HepG2 (cell line): ENCODE results near the gene P2RX3.

Experiments
- FOXK2 ChIP-seq: fragments of 450-650 bp; IDR thresholded peaks from 2 replicates; pipeline ENCODE4 v1.6.1; 2016
- KLF16 ChIP-seq, 2 experiments: sonication (generic) in 1 of 2; formaldehyde crosslinking in 1 of 2; IDR thresholded peaks; 2 replicates each; pipeline versions ENCODE4 v1.6.1 to v1.8.0; 2016 to 2023; ENCODE audit warnings: missing genetic modification reagents in 2 of 2, missing compliant biosample characterization in 1 of 2
- MYC ChIP-seq: sonication (generic); formaldehyde crosslinking; IDR thresholded peaks from 2 replicates; pipeline ENCODE4 v1.9.0; 2021; ENCODE audit warnings: missing genetic modification reagents, borderline replicate concordance
- ONECUT2 ChIP-seq: sonication (generic); formaldehyde crosslinking; IDR thresholded peaks from 2 replicates; pipeline ENCODE4 v1.4.0; 2020; ENCODE audit warnings: missing genetic modification reagents
- RELA ChIP-seq: sonication (generic); formaldehyde crosslinking; IDR thresholded peaks from 2 replicates; pipeline ENCODE4 v1.4.0; 2020; ENCODE audit warnings: missing genetic modification reagents
- RFXANK ChIP-seq: IDR thresholded peaks from 2 replicates; pipeline ENCODE4 v1.6.1; 2016
- TCF7L2 ChIP-seq: IDR thresholded peaks from 2 replicates; pipeline ENCODE4 v1.6.1; 2011; ENCODE audit warnings: mild to moderate bottlenecking, low read depth, low read length, moderate library complexity
- ZBTB33 ChIP-seq: sonication (generic); formaldehyde crosslinking; IDR thresholded peaks from 2 replicates; pipeline ENCODE4 v1.4.0; 2020; ENCODE audit warnings: missing genetic modification reagents
- ZC3H4 ChIP-seq: sonication (generic); formaldehyde crosslinking; IDR thresholded peaks from 2 replicates; pipeline ENCODE4 v1.4.0; 2020; ENCODE audit warnings: missing genetic modification reagents, borderline replicate concordance
- ZNF24 ChIP-seq: fragments of 450-650 bp; IDR thresholded peaks from 2 replicates; pipeline ENCODE4 v1.6.1; 2017; ENCODE audit warnings: antibody characterized with exemption, mild to moderate bottlenecking

GRCh38 chr11:57357856-57358255 is 19.7 kb downstream of the P2RX3 start:
- TF ChIP-seq RFXANK (CRISPR knock-in tag) (no peak), ZC3H4 (no peak), ZNF24 (no peak), KLF16 (CRISPR knock-in tag; IDR thresholded peaks at IDR 0.05) (no peak), ZBTB33 (CRISPR knock-in tag) (no peak), TCF7L2 (no peak), FOXK2 (no peak), MYC (CRISPR knock-in tag) (no peak), ONECUT2 (CRISPR knock-in tag) (no peak), RELA (CRISPR knock-in tag) (no peak)
